Fibroblast of villous mesenchyme (primary cell): ENCODE data around the gene AGBL4. TPM values are rescaled to one million over a fixed set of nuclear protein-coding genes. Genes with fewer than 3 reads are reported as not detected.

Experiments used
- DNase-seq: peaks from one replicate; pipeline ENCODE4 v3.0.0-alpha.2; 2010; ENCODE audit warnings: low read depth
- H3K4me3 ChIP-seq: 2 replicates; pipeline ENCODE4 v1.5.1; 2011; ENCODE audit warnings: low read depth, mild to moderate bottlenecking, low read length
- total RNA-seq: library from RNA; depleted of rRNA; stranded (reverse); fragments of >200 nt; gene quantifications from 2 replicates; pipeline ENCODE4 v1.2.3, GENCODE V29; 2012
- TF ChIP-seq, protein P1 (sequence below): IDR thresholded peaks from 2 replicates; pipeline ENCODE4 v1.5.1; 2012; ENCODE audit warnings: low read depth, mild to moderate bottlenecking, low read length; ENCODE audit not compliant: insufficient read depth

AGBL4 gene
- total RNA-seq, 1 donor = not detected

DNA sequence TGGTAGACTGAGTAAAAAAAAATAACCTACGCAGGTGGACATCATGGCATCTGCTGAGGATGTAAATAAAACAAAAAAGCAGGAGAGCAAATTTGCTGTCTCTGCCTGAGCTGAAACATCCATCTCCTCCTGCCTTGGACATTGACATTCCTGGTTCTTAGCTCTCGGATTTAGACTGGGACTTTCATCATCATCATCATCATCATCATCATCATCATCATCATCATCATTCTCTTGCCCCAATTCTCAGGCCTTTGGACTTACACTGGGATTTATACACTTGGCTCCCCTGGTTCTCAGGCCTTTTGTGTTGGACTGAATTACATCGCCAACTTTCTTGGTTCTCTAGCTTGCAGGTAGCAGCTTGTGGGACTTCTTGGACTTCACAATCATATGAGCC, 938.7 kb downstream of the AGBL4 start:
- DNase-seq = no peak
- TF ChIP-seq, protein P1, sequence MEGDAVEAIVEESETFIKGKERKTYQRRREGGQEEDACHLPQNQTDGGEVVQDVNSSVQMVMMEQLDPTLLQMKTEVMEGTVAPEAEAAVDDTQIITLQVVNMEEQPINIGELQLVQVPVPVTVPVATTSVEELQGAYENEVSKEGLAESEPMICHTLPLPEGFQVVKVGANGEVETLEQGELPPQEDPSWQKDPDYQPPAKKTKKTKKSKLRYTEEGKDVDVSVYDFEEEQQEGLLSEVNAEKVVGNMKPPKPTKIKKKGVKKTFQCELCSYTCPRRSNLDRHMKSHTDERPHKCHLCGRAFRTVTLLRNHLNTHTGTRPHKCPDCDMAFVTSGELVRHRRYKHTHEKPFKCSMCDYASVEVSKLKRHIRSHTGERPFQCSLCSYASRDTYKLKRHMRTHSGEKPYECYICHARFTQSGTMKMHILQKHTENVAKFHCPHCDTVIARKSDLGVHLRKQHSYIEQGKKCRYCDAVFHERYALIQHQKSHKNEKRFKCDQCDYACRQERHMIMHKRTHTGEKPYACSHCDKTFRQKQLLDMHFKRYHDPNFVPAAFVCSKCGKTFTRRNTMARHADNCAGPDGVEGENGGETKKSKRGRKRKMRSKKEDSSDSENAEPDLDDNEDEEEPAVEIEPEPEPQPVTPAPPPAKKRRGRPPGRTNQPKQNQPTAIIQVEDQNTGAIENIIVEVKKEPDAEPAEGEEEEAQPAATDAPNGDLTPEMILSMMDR = no peak
- no peak overlapping the region for H3K4me3 ChIP-seq

DNA sequence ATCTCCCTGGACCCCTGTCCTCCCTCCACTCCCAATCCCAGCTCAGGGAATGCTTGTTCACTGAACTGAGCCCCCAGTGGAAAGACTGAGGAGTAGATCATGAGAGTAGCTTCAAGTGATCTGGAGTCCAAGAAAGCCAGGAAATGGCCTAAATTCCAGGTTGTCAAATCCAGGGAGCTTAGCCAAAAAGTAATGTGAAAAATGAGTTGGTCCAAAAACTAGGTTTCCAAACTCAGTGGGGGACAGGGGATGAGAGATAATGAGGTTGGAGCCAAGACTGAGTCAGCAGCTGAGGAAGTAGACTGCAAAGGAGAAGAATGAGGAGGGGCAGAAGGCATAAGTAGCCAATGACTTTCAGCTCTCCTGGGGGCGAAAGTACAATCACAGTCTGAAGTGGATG, 963.0 kb downstream of the AGBL4 start:
- no peak for DNase-seq
- TF ChIP-seq, protein P1 = no peak
- H3K4me3 ChIP-seq = no peak overlapping the region

DNA sequence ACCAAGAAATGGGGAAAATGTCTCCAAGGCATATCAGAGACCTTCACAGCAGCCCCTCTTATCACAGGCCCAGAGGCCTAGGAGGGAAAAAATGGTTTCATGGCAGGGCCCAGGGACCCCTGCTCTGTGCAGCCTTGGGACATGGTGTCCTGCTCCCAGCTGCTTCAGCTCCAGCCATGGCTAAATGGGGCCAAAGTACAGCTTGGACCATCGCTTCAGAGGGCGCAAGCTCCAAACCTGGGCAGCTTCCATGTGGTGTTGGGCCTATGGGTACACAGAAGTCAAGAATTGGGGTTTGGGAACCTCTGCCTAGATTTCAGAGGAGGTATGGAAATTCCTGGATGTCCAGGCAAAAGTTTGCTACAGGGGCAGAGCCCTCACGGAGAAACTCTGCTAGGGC, 964.7 kb downstream of the AGBL4 start:
- TF ChIP-seq, protein P1 = no peak
- H3K4me3 ChIP-seq = no peak overlapping the region
- no peak for DNase-seq

DNA sequence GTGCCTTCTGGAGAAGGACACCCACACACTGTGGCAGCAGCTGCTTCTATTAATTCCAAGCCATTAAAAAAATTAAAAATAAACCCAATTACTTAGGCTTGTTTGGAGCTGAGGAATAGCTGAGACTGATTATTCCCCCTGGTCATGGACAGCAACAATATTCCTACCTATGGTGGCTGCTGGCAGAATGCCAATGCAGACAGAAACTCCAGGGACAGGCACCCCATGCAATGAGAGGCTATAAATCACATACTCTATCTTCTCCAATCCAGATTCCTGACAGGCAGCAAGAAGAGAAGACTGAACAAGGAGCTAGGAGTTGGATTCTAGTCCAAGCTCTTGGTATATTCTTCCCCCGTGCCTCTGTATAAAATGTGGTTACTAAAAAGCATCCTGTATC, 971.7 kb downstream of the AGBL4 start:
- TF ChIP-seq, protein P1 = no peak
- DNase-seq = no peak
- no peak overlapping the region for H3K4me3 ChIP-seq

DNA sequence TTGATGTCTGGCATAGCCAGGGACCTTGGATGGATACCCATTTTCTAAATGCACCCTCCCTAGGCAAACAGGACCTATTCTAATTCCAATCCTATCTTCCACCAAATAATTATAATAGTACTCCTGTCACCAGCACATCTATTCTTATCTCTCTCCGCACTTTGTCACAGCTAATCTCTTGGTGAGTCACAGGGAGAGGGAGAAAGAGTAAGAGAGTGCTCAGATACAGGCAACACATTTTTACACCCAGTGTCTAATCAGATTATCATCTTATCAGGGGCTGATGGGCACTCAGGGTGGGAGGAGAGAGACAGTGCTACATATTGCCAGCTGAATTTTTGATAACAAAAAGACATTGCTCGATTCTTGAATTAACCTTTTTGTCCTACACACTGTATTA, 972.1 kb downstream of the AGBL4 start:
- H3K4me3 ChIP-seq = no peak overlapping the region
- TF ChIP-seq, protein P1 = no peak
- DNase-seq = no peak

DNA sequence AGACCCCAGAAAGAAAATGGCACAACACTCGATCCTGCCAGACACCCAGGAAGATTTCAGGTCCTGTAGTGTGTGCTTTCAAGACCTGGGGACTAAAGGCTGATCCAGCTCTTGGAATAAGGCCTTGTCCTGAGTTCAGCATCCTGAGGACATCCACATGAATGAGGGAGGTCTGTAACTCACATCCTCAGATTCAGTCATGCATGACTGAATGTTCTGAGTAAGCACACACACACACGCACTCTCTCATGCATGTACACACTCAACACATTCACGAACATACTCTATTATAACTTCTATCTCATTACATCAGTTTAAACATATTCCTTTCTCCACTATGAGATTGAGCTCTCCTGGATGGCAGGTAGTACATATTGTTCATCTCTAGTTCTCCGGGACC, 973.7 kb downstream of the AGBL4 start:
- no peak for DNase-seq
- H3K4me3 ChIP-seq = no peak overlapping the region
- TF ChIP-seq, protein P1 = no peak

DNA sequence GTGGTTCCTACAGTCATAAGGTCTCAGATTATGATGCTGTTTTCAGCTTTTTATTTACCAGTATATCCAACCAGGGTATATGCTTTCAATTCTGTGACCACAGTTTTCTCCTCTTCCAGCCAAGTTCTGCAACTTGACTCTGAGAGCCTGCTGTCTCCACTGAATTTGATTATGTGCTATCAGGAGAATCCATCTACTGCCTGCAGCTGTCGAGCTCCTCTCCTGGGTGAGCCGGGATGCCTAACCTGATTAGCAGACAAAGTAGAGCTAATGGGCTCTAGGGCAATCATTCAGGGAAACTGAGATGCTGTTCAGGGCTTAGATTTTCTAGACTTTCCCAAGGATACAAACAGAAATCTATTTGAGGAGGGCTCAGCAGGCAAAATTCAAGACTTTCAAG, 975.6 kb downstream of the AGBL4 start:
- H3K4me3 ChIP-seq = no peak overlapping the region

More for the DNA sequence above, 975.6 kb downstream of the AGBL4 start:
- TF ChIP-seq, protein P1 = no peak
- DNase-seq = no peak
